Stimulated activated CD4-positive, alpha-beta T cell treated with anti-CD3 and anti-CD28 coated beads, Interleukin-4, amount 100 ng/mL, for 4 hours (primary cell): ENCODE data around the gene SUMF2.
"Not testable (repeated sequence)": the region's sequence is repeated elsewhere in the genome, so short reads cannot be mapped to it uniquely, and the experiment has no call there.

Experiments
- DNase-seq, 2 experiments: peaks; one replicate each; pipeline ENCODE4 v3.0.0-alpha.2; 2020

Gene SUMF2

DNA sequence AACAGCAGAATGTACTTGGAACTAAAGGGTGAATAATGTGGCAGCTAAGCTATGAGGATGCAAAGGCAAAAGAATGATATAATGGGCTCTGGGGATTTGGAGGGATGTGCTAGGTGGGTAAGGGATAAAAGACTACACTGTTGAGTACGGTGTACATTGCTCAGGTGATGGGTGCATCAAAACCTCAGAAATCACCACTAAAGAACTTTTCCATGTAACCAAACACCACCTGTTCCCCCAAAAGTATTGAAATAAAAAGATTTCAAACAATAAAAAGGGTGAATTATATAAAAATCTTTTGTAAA lies 43.8 kb downstream of the SUMF2 start:
- DNase-seq = no peak

DNA sequence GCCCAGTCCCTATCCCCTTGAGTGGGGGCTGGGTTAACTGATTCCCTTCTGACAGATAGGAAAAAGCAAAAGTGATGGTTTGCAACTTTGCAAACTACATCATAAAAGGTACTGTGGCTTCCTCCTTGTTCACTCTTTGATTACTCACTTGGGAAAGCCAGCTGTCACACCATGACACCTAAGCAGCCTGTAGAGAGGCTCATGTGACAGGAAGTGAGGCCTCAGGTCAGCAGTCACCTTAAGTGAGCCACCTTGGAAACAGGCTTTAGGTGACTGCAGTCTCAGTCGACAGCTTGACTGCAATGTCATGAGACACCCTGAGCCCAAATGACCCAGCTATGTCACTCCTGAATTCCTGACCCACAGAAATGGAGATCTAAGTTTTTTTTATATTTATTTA lies 46.5 kb downstream of the SUMF2 start:
- DNase-seq = no peak

DNA sequence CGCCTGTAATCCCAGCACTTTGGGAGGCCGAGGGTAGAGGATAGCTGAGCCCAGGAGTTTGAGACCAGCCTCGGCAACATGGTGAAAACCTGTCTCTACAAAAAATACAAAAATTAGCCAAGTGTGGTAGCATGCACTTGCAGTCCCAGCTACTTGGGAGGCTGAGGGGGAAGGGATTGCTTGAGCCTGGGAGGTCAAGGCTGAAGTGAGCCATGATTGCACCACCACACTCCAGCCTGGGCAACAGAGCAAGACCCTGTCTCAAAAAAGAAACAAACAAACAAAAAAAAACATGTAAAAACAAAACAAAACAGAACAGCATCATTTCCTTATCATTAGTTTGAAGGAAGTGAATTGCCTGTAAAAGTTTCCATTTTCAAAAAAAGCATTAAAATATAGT lies 48.2 kb downstream of the SUMF2 start:
- not testable (repeated sequence) for DNase-seq

DNA sequence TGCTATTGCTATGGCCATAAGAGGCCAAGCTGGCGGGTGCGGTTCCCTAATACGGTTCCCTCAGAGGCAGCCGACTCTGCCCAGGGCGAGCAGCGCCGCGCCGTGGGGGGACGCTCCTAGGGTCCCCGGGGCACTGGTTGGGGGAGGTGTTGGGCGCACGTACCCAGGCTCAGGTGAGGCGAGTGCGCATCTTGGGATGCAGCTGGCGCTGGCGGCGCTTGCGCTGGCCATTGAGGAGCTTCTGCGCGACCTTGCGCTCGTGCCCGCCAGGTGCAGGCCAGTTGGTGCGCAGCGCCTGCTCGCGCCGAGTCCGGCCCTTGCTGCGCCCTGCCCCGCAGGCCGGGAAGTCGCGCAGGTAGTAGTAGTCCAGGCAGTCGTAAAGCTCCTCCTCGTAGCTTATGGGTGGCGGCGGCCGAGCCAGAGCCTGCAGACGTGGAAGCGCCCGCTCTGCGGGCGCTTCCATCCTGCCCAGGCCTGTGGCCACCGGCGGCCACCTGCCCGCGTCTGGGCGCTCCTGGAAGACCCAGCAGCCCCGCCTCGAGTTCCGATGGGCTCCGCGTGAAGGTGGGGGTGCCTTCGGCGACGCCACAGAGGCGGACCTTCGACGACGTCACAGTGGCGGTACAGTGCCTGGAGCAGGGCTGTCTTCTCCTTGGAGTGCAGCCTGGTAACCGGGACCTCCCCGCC lies 51.9 kb downstream of the SUMF2 start, which contains the start of gene NUPR2:
Gene NUPR2, minus strand, starts transcription at position 566 of the 687 bp plus-strand sequence. Its CDS starts 103 bp downstream, at position 463.
- no peak for DNase-seq

DNA sequence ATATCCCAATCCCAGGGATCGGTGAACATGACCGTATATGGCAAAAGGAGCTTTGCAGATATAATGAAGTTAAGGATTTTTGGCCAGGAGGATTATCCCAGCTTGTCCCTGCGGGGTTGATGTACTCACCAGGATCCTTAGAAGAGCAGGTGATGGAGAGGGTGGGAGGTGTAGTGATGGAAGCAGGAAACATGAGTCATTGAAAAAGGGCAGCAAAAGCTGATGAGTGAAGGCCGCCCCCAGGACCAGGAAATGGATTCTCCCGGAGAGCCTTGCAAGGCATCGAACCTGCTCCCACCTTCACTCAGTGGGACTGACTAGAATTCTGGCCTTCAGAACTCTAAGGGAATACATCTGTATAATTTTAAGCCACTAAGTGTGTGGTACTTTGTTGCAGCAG lies 57.4 kb downstream of the SUMF2 start:
- DNase-seq = no peak

DNA sequence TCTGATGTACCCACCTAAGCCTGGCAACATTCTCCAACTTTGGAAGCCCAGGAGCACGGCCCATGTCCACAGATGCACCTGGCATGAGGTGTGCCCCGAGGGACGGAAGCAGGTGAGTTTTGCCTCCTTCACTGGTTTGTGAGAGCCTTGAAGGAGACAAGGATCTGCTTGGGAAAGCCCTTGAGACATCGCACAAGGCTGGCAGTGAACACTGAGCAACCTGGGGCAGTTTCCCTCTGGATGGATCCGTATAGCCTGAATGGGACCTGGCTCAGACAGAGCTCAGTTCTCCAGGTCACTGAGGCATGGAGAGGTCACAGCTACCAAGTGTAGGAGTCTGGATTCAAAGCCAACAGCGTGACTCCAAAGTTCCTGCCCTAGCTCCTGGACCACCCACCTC lies 60.9 kb downstream of the SUMF2 start:
- DNase-seq = no peak

DNA sequence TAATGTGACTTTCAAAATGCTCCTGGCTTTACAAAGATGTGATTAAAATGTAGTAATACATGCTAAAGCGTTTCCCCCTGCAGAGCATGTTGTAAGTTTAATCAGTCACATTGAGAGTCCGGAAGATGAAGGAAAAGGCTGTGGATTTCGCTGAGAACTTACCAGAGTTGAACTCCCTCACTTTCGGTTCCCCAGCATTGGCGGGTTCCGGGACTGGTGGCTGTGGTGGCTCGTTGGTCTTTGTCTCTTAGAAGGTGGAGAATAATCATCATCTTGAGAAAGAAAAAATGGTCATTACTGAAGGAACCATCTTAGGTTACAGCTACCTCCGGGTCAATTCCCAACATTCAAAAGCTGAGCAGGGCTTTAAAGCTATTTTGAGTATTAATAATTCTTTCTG lies 61.7 kb downstream of the SUMF2 start:
- no peak for DNase-seq

DNA sequence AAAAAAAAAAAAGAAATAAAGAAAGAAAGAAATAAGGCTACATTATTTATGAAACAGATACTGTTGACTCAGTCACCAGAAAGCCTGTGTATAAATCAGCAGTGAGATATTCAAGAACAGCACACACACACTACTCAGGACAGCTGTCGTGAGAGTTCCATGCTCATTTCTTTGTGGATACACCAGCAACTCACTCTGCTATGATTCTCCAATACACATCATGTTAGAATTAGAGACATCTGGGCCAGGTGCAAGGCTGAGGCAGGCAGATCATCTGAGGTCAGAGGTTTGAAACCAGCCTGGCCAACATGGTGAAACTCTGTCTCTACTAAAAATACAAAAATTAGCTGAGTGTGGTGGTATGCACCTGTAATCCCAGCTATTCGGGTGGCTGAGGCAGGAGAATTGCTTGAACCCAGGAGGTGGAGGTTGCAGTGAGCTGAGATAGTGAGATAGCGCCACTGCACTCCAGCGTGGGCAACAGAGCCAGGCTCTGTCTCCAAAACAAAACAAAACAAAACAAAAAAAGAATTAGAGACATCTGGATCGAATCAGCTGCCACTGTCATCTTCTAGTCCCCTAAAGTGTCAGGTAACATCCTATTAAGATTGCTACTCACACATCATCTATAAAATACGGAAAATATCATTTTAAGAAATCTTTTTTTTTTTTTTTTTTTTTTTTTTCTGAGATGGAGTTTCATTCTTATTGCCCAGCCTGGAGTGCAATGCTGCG lies 63.3 kb downstream of the SUMF2 start:
- no peak for DNase-seq
